Gastrocnemius medialis (tissue), 4 donors: ENCODE data around the gene LTBP1. TPM values are rescaled to one million over a fixed set of nuclear protein-coding genes. Genes with fewer than 3 reads are reported as not detected.
A peak's percentile ranks its signal among the peaks of the same experiment; 100 is the strongest.

Experiments
- ATAC-seq, 2 donors: fragments of 150-250 bp; one replicate each; pipeline ENCODE4 v1.9.1; 2016
- DNase-seq, 2 donors: peaks; one replicate each; pipeline ENCODE4 v3.0.0-alpha.2; 2019
- H3K27ac ChIP-seq, 4 donors: fragments of 200-600 bp; sonication (generic); 1 replicate in 1 of 4; 2 replicates in 3 of 4; pipeline ENCODE4 v1.5.1; 2016 to 2018; ENCODE audit warnings: mild to moderate bottlenecking in 2 of 4, moderate library complexity in 1 of 4
- H3K27me3 ChIP-seq, 3 donors: fragments of 200-600 bp; sonication (generic) in 2 of 3; 1 replicate in 1 of 3; 2 replicates in 2 of 3; pipeline versions ENCODE4 v1.5.1 to v1.6.0; 2016 to 2019; ENCODE audit warnings: mild to moderate bottlenecking in 1 of 3, moderate library complexity in 1 of 3
- H3K36me3 ChIP-seq, 2 donors: fragments of 200-600 bp; sonication (generic) in 1 of 2; one replicate each; pipeline ENCODE4 v1.5.1; 2017 to 2018
- H3K4me1 ChIP-seq, 2 donors: fragments of 200-600 bp; sonication (generic) in 1 of 2; one replicate each; pipeline ENCODE4 v1.5.1; 2016 to 2017; ENCODE audit warnings: mild to moderate bottlenecking in 2 of 2
- H3K4me3 ChIP-seq, 4 donors: fragments of 200-600 bp; sonication (generic) in 3 of 4; 1 replicate in 1 of 4; 2 replicates in 3 of 4; pipeline ENCODE4 v1.5.1; 2016 to 2019; ENCODE audit warnings: mild to moderate bottlenecking in 2 of 4
- H3K9me3 ChIP-seq, 3 donors: fragments of 200-600 bp; sonication (generic) in 2 of 3; 1 replicate in 1 of 3; 2 replicates in 2 of 3; pipeline ENCODE4 v1.5.1; 2016 to 2019
- POLR2A ChIP-seq, 2 donors: fragments of 450-650 bp; IDR thresholded peaks; one replicate each; pipeline ENCODE4 v1.6.1; 2017; ENCODE audit warnings: antibody characterized with exemption in 2 of 2, mild to moderate bottlenecking in 2 of 2, moderate library complexity in 2 of 2
- in situ Hi-C, 4 donors: fragments of 200-750 bp; cut with MboI; loops; one replicate each; pipeline versions ENCODE4 v1.15.0 to v1.8.0; 2017; ENCODE audit warnings: low sequenced_read_pairs in 4 of 4
- intact Hi-C: fragments of 100-400 bp; cut with DNase I; formaldehyde crosslinking; loops from one replicate; pipeline ENCODE4 v1.15.1; 2023; ENCODE audit warnings: low total_unique reads
- total RNA-seq, 4 donors: library from RNA; depleted of rRNA; stranded (reverse); fragments of >200 nt; gene quantifications; one replicate each; pipeline versions ENCODE4 v1.1.0 to v1.2.3, GENCODE V29; 2016
- TF ChIP-seq, protein P1 (sequence below), 5 experiments: fragments of 450-650 bp in 3 of 5; fragments of 200-600 bp in 2 of 5; sonication (generic) in 2 of 5; IDR thresholded peaks in 4 of 5; conservative IDR thresholded peaks in 1 of 5; 1 replicate in 4 of 5; 2 replicates in 1 of 5; pipeline ENCODE4 v1.5.1; 2016 to 2019; ENCODE audit warnings: antibody characterized with exemption in 5 of 5, mild to moderate bottlenecking in 3 of 5, moderate library complexity in 3 of 5

The LTBP1 gene
- total RNA-seq, 4 donors from 2014 or later: 8.0 to 42.8 (median 18.4) TPM

DNA sequence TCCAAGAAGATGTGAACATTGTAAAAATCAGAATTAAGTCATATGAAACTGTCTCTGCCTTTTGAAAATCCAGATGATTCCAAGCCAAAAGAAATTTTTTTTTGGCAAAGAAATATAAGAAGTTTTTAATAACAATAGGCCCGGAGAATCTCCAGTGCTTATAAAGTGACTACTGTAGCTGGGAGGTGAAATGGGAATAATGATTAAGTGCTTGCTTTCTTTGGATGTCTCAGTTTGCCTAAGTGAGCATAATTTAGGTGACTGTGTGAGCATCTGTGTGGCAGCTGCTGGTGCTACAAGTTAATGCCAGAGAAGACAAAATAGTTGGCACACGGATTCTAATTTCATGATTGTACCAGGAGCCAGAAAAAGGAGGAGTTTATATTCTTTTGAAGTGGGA is 185.0 kb downstream of the LTBP1 start:
- DNase-seq (no peak), ATAC-seq (no peak)
- H3K27ac ChIP-seq: no peak overlapping the region
- intact Hi-C loops: loop anchor here (2.0 to 10.0 kb wide), 6 partner anchors 86 to 463 kb away; partner anchors contain the start of gene FAM98A
- no peaks in the 10 kb centered on the region for H3K36me3 ChIP-seq
- H3K4me1 ChIP-seq: peaks cover 16 to 30% of the 10 kb centered on the region in 2 donors
- TF ChIP-seq POLR2A (IDR thresholded peaks at IDR 0.05): no peak
- TF ChIP-seq, protein P1, sequence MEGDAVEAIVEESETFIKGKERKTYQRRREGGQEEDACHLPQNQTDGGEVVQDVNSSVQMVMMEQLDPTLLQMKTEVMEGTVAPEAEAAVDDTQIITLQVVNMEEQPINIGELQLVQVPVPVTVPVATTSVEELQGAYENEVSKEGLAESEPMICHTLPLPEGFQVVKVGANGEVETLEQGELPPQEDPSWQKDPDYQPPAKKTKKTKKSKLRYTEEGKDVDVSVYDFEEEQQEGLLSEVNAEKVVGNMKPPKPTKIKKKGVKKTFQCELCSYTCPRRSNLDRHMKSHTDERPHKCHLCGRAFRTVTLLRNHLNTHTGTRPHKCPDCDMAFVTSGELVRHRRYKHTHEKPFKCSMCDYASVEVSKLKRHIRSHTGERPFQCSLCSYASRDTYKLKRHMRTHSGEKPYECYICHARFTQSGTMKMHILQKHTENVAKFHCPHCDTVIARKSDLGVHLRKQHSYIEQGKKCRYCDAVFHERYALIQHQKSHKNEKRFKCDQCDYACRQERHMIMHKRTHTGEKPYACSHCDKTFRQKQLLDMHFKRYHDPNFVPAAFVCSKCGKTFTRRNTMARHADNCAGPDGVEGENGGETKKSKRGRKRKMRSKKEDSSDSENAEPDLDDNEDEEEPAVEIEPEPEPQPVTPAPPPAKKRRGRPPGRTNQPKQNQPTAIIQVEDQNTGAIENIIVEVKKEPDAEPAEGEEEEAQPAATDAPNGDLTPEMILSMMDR (IDR thresholded peaks at IDR 0.05 in 4 of 5, conservative IDR thresholded peaks at IDR 0.05 in 1 of 5): no peak
- no peaks in the 10 kb centered on the region for H3K9me3 ChIP-seq
- in situ Hi-C loops: no loop called here
- no peaks in the 10 kb centered on the region for H3K27me3 ChIP-seq
- no peak overlapping the region for H3K4me3 ChIP-seq

DNA sequence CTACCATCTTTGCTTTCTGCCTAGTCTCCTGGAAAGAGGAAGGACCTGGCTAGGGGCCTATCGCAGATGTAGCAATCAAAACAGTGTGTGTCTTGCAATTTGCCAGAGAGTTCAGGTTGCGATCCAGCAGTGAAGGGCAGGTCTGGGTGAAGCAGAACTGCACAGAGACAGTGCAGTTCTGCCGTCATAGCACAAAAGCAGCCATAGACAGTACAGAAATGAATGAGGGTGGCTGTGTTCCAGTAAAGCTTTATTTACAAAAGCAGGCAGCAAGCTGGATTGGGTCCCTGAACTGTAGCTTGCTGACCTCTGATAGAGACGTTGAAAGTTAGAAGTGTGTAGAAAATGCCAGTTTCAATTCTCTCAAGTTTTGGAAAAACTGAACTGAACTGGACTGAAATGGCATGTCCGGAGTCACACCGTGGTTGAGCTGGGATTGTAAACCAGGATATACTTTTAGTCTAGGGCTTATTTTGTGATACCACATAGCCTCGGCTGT is 186.8 kb downstream of the LTBP1 start:
- intact Hi-C loops: loop anchor here (2.0 to 10.0 kb wide), 6 partner anchors 84 to 461 kb away; partner anchors contain the start of gene FAM98A
- peak; percentile 29 to 68 for DNase-seq

DNA sequence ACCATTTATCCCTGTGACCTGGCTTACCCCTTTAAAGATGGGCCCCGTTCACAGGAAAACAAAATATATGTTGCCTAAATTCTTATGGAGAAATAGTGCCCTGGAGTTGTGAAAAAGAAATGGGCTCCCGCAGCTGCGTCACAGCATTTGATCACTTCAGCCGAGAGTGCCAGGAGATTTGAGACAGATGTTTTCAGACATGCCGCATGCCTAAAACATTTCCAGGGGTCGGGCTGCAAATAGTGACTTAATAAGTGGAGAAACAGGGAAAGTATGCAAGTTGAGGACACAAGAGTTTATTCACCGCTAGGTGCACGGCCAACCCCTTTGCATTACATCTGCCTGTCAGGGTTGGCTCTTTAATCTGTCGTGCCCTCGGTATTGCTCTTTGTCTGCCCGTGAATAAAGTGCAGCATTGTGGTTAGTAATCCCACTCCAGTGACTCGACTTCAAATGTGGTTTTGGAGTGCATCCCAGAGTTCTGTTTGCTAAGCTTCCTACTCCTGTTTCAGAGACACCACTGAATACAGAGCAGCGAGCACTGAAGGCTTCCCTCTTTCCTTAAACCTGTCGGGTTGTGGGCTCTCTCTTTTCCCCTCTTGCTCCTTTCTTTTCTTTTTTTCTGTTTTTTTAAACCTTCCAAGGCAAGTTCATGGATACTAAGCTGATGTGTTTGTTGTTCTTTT is 187.5 kb downstream of the LTBP1 start:
- Histone ChIP-seq H3K36me3 (no peaks in the 10 kb centered on the region), H3K4me3 (peak overlapping the region; percentile 53 to 65 (median 58)), H3K27ac (peak overlapping the region; percentile 78 to 90 (median 86)), H3K4me1 (peaks cover 17 to 41% of the 10 kb centered on the region in 2 donors), H3K9me3 (no peaks in the 10 kb centered on the region), H3K27me3 (no peaks in the 10 kb centered on the region)
- ATAC-seq: peak; percentile 91 to 93
- intact Hi-C loops (loop anchor here (1.0 to 10.0 kb wide), 6 partner anchors 64 to 461 kb away; partner anchors contain the start of gene FAM98A), in situ Hi-C loops (no loop called here)
- DNase-seq: peak; percentile 65 to 72
- TF ChIP-seq, protein P1 (IDR thresholded peaks at IDR 0.05 in 4 of 5, conservative IDR thresholded peaks at IDR 0.05 in 1 of 5): peak in 1 of 5 experiments; percentile 10
- TF ChIP-seq POLR2A (IDR thresholded peaks at IDR 0.05): peak; percentile 49 to 71

More for the DNA sequence above, 186.8 kb downstream of the LTBP1 start:
- H3K4me1 ChIP-seq: peaks cover 17 to 41% of the 10 kb centered on the region in 2 donors
- no peaks in the 10 kb centered on the region for H3K36me3 ChIP-seq
- peak overlapping the region; percentile 78 to 90 (median 86) for H3K27ac ChIP-seq
- ATAC-seq: peak; percentile 43 to 57
- H3K27me3 ChIP-seq: no peaks in the 10 kb centered on the region
- H3K9me3 ChIP-seq: no peaks in the 10 kb centered on the region
- TF ChIP-seq POLR2A (IDR thresholded peaks at IDR 0.05): no peak
- peak overlapping the region; percentile 53 to 65 (median 58) for H3K4me3 ChIP-seq
- in situ Hi-C loops: no loop called here

DNA sequence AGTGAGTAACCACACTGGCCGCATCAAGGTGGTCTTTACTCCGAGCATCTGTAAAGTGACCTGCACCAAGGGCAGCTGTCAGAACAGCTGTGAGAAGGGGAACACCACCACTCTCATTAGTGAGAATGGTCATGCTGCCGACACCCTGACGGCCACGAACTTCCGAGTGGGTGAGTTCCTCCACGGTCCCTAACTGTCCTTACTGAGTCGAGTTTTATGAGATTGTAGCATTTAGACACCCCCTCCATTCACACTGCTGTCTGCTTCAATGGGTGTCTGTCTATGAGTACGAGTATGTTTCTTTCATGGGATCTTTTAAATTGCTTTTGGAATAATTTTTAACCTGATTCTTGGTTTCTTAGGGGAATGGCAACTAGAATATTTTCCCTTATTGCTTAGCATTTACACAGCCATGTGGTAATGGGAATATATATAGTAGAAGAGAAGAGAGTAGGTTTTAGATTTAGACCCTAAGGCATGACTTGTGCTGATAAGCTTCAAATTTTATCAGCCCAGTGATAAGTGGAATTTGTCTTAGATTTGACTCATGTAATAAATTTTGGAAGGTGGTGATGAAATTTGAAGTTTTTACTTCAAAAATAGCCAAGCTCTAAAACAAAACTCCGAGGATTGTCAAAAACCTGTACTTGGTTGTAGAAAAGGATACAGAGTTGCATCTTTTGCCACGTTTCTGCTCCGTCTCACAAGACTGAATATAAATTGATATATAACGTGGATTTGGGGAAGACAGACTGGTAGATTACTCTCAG is 188.2 kb downstream of the LTBP1 start:
- peak in 1 of 2 donors; percentile 14 for TF ChIP-seq POLR2A (IDR thresholded peaks at IDR 0.05)
- TF ChIP-seq, protein P1 (IDR thresholded peaks at IDR 0.05 in 4 of 5, conservative IDR thresholded peaks at IDR 0.05 in 1 of 5): no peak
- H3K36me3 ChIP-seq: no peaks in the 10 kb centered on the region
- H3K27ac ChIP-seq: peak overlapping the region; percentile 78 to 90 (median 86)
- H3K9me3 ChIP-seq: no peaks in the 10 kb centered on the region
- H3K4me3 ChIP-seq: peak overlapping the region; percentile 53 to 65 (median 58)
- no peaks in the 10 kb centered on the region for H3K27me3 ChIP-seq
- H3K4me1 ChIP-seq: peaks cover 17 to 41% of the 10 kb centered on the region in 2 donors
- ATAC-seq (peak; percentile 48 to 51), DNase-seq (peak in 1 of 2 donors; percentile 30)
- intact Hi-C loops (loop anchor here (1.0 to 10.0 kb wide), 7 partner anchors 65 to 460 kb away; partner anchors contain the start of genes FAM98A and LTBP1), in situ Hi-C loops (no loop called here)
